OCI-LY1 (cell line): ENCODE data around the gene IREB2.
"Not testable (repeated sequence)": the region's sequence is repeated elsewhere in the genome, so short reads cannot be mapped to it uniquely, and the experiment has no call there.

Source experiments
- H2AFZ ChIP-seq: fragments of 200-600 bp; sonication (generic), shearing (Covaris generic); 2 replicates; pipeline ENCODE4 v1.6.0; 2014; ENCODE audit warnings: antibody characterized with exemption, mild to moderate bottlenecking, low read length
- H3F3A ChIP-seq: fragments of 200-600 bp; sonication (generic), shearing (Covaris generic); 2 replicates; pipeline ENCODE4 v1.6.0; 2014; ENCODE audit warnings: mild to moderate bottlenecking, antibody characterized with exemption, low read length, moderate library complexity; ENCODE audit not compliant: insufficient read depth
- H3K27ac ChIP-seq: fragments of 200-600 bp; sonication (generic); 2 replicates; pipeline ENCODE4 v1.5.1; 2014; ENCODE audit warnings: low read length, mixed run types, mild to moderate bottlenecking, low read depth; ENCODE audit not compliant: poor library complexity, severe bottlenecking
- H3K27me3 ChIP-seq: fragments of 200-600 bp; sonication (generic); 2 replicates; pipeline ENCODE4 v1.6.0; 2014; ENCODE audit warnings: antibody characterized with exemption, mild to moderate bottlenecking, low read length, moderate library complexity; ENCODE audit not compliant: insufficient read depth
- H3K36me3 ChIP-seq: fragments of 200-600 bp; sonication (generic); 2 replicates; pipeline ENCODE4 v1.6.1; 2014; ENCODE audit warnings: mild to moderate bottlenecking, antibody characterized with exemption, low read length, moderate library complexity, mixed read lengths; ENCODE audit not compliant: insufficient read depth
- H3K4me1 ChIP-seq: fragments of 200-600 bp; sonication (generic); 2 replicates; pipeline ENCODE4 v1.5.1; 2014; ENCODE audit warnings: mild to moderate bottlenecking, low read length, moderate library complexity; ENCODE audit not compliant: insufficient read depth, severe bottlenecking
- H3K4me2 ChIP-seq: fragments of 200-600 bp; sonication (generic), shearing (Covaris generic); 2 replicates; pipeline ENCODE4 v1.6.1; 2014; ENCODE audit warnings: low read length
- H3K4me3 ChIP-seq: fragments of 200-600 bp; sonication (generic); 2 replicates; pipeline ENCODE4 v1.5.1; 2014; ENCODE audit warnings: low read length, low read depth, mild to moderate bottlenecking, mixed read lengths; ENCODE audit not compliant: poor library complexity, severe bottlenecking
- H3K79me2 ChIP-seq: fragments of 200-600 bp; shearing (Covaris generic); 2 replicates; pipeline ENCODE4 v1.6.1; 2016; ENCODE audit warnings: mixed run types, low read length, mixed read lengths; ENCODE audit not compliant: insufficient read depth
- H3K9ac ChIP-seq: fragments of 200-600 bp; sonication (generic), shearing (Covaris generic); 2 replicates; pipeline ENCODE4 v1.6.1; 2014; ENCODE audit warnings: mild to moderate bottlenecking, low read length, mixed read lengths
- H3K9me2 ChIP-seq: fragments of 200-600 bp; sonication (generic), shearing (Covaris generic); 2 replicates; pipeline ENCODE4 v1.6.1; 2014; ENCODE audit warnings: low read depth, mild to moderate bottlenecking, low read length, mixed read lengths
- H3K9me3 ChIP-seq: fragments of 200-600 bp; shearing (Covaris generic); 2 replicates; pipeline ENCODE4 v1.6.1; 2014; ENCODE audit warnings: low read length, mixed read lengths
- H4K20me1 ChIP-seq: fragments of 200-600 bp; sonication (generic), shearing (Covaris generic); 2 replicates; pipeline ENCODE4 v1.6.0; 2016; ENCODE audit warnings: mild to moderate bottlenecking, low read length; ENCODE audit not compliant: insufficient read depth
- CTCF ChIP-seq: fragments of 200-600 bp; sonication (generic), shearing (Covaris generic); IDR thresholded peaks from 2 replicates; pipeline ENCODE4 v1.5.1; 2017; ENCODE audit warnings: mild to moderate bottlenecking, antibody characterized with exemption, low read length, moderate library complexity, mixed read lengths
- EZH2 ChIP-seq: fragments of 200-600 bp; sonication (generic), shearing (Covaris generic); IDR thresholded peaks from 2 replicates; pipeline ENCODE4 v1.8.0; 2017; ENCODE audit warnings: borderline replicate concordance, mixed run types, mild to moderate bottlenecking, antibody characterized with exemption, low read length, moderate library complexity, mixed read lengths

IREB2 gene

GRCh38 chr15:78434134-78434533 lies 3.9 kb upstream of the IREB2 start:
- Histone ChIP-seq H3K4me1 (peaks cover 10% of the 10 kb centered on the region), H3F3A (no peaks in the 10 kb centered on the region), H3K79me2 (peaks cover 10% of the 10 kb centered on the region), H3K4me2 (no peak overlapping the region), H3K9me3 (peaks cover 6% of the 10 kb centered on the region; the same call in 1 of the 2 replicates), H3K27me3 (no peaks in the 10 kb centered on the region), H4K20me1 (no peaks in the 10 kb centered on the region), H3K4me3 (no peak overlapping the region), H3K9me2 (no peaks in the 10 kb centered on the region), H2AFZ (no peak overlapping the region), H3K36me3 (no peaks in the 10 kb centered on the region; the same call in 1 of the 2 replicates), H3K9ac (no peak overlapping the region), H3K27ac (no peak overlapping the region)
- no peak for TF ChIP-seq EZH2
- TF ChIP-seq CTCF, result no peak

- H3F3A ChIP-seq, H2AFZ ChIP-seq, H3K27ac ChIP-seq, H3K4me3 ChIP-seq, H3K4me2 ChIP-seq, H3K9me3 ChIP-seq, H3K9ac ChIP-seq, H3K36me3 ChIP-seq, H3K27me3 ChIP-seq, H4K20me1 ChIP-seq, H3K9me2 ChIP-seq: not testable (repeated sequence)
- peaks cover 16% of the 10 kb centered on the region for H3K4me1 ChIP-seq
- peaks cover 16% of the 10 kb centered on the region for H3K79me2 ChIP-seq
Measured at GRCh38 chr15:78434711-78435110, 3.3 kb upstream of the IREB2 start.

- peaks cover 34% of the 10 kb centered on the region for H3K79me2 ChIP-seq
- peak overlapping the region; percentile 52 for H3K27ac ChIP-seq
- no peaks in the 10 kb centered on the region for H3K27me3 ChIP-seq
- TF ChIP-seq EZH2 (no peak), CTCF (no peak)
- H3K4me3 ChIP-seq, result peak overlapping the region; percentile 88
- peaks cover 26% of the 10 kb centered on the region for H3K36me3 ChIP-seq
- peaks cover 26% of the 10 kb centered on the region for H3K4me1 ChIP-seq
- peak overlapping the region; percentile 80 for H2AFZ ChIP-seq
- peak overlapping the region; percentile 82 for H3K4me2 ChIP-seq
- H3K9me3 ChIP-seq, result peaks cover 6% of the 10 kb centered on the region; the same call in 1 of the 2 replicates
- no peaks in the 10 kb centered on the region for H4K20me1 ChIP-seq
- H3K9me2 ChIP-seq, result no peaks in the 10 kb centered on the region
- no peaks in the 10 kb centered on the region for H3F3A ChIP-seq
- peak overlapping the region; percentile 82 for H3K9ac ChIP-seq
Measured at GRCh38 chr15:78437107-78437761, 782 bp upstream of the IREB2 start.
